SH-SY5Y (cell line): Measurements from ENCODE around the gene SLC38A3.

ENCODE experiments used
- GATA2 ChIP-seq: IDR thresholded peaks from 2 replicates; pipeline ENCODE4 v1.6.1; 2011; ENCODE audit warnings: mild to moderate bottlenecking, low read depth, low read length
- GATA3 ChIP-seq: IDR thresholded peaks from 2 replicates; pipeline ENCODE4 v1.6.1; 2011; ENCODE audit warnings: low read depth, mild to moderate bottlenecking, low read length, moderate library complexity

DNA sequence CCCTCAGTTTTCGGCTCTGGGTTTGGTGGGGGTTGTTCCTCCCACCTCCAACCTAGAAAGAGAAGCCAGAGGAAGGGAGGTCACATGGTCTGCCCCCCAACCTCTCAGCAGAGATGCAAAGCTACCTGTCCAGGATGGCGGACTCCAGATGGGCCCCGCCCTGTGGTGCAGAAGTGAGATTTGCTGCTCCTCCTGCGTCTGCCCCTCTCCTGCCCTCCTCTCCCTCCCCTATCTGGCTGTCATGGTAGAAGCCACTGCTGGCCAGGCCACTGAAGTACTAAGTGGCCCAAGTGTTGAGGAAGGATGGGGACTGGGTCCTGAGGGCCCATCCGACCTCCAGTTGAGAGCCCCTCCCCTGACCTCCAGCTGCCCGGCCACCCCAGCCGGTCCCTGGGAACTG lies 61.8 kb downstream of the SLC38A3 start:
- TF ChIP-seq GATA3 (no peak), GATA2 (no peak)
